ENCODE data around the gene TTL. TPM values are rescaled to one million over a fixed set of nuclear protein-coding genes. Genes with fewer than 3 reads are reported as not detected.
"Not testable (repeated sequence)": the region's sequence is repeated elsewhere in the genome, so short reads cannot be mapped to it uniquely, and the experiment has no call there.

Gene TTL
- 20.8 and 27.6 TPM in 2 replicates for total RNA-seq

- DNase-seq: peak; percentile 68
These were observed at the start of gene TTL for GRCh38 chr2:112481528-112482233. TSS of gene TTL (plus strand) at chr2:112482156. CDS start at chr2:112482345, 189 bp downstream.

GRCh38 chr2:112432390-112432734, 49.6 kb upstream of the TTL start:
- not testable (repeated sequence) for DNase-seq

GRCh38 chr2:112432735-112433479, 49.0 kb upstream of the TTL start:
- peak; percentile 33 for DNase-seq

- peak; percentile 90 for DNase-seq
These were observed 48.5 kb upstream of the TTL start, which contains the start of gene RGPD8 for GRCh38 chr2:112433480-112433879. TSS of gene RGPD8 (minus strand) at chr2:112433645. CDS start at chr2:112433453, 192 bp downstream.

GRCh38 chr2:112433932-112434730, 47.8 kb upstream of the TTL start:
- DNase-seq: no peak

GRCh38 chr2:112434890-112435715, 46.9 kb upstream of the TTL start:
- DNase-seq: not testable (repeated sequence)

- not testable (repeated sequence) for DNase-seq
These were observed 46.1 kb upstream of the TTL start for GRCh38 chr2:112435716-112436431.

- not testable (repeated sequence) for DNase-seq
These were observed 45.0 kb upstream of the TTL start for GRCh38 chr2:112436993-112437392.

- DNase-seq: not testable (repeated sequence)
These were observed 44.5 kb upstream of the TTL start for GRCh38 chr2:112437405-112437831.

GRCh38 chr2:112438603-112439261, 43.2 kb upstream of the TTL start:
- DNase-seq: not testable (repeated sequence)

GRCh38 chr2:112444256-112444655, 37.7 kb upstream of the TTL start:
- not testable (repeated sequence) for DNase-seq

GRCh38 chr2:112449854-112450253, 32.1 kb upstream of the TTL start:
- DNase-seq: no peak

GRCh38 chr2:112451317-112451716, 30.6 kb upstream of the TTL start:
- no peak for DNase-seq

GRCh38 chr2:112454586-112454985, 27.4 kb upstream of the TTL start:
- DNase-seq: no peak

- DNase-seq: no peak
These were observed 22.6 kb upstream of the TTL start for GRCh38 chr2:112459372-112459771.

- DNase-seq: no peak
These were observed 19.8 kb upstream of the TTL start for GRCh38 chr2:112462178-112462577.

GRCh38 chr2:112463256-112463655, 18.7 kb upstream of the TTL start:
- no peak for DNase-seq

GRCh38 chr2:112465382-112465781, 16.6 kb upstream of the TTL start:
- DNase-seq: peak; percentile 25

GRCh38 chr2:112472547-112473263, 9.3 kb upstream of the TTL start:
- no peak for DNase-seq

- DNase-seq: no peak
These were observed 7.0 kb upstream of the TTL start for GRCh38 chr2:112474844-112475486.
